Gastroesophageal sphincter (tissue), 3 donors: ENCODE results near the gene CCDC127.

Experiments used
- CTCF ChIP-seq, 4 experiments: fragments of 200-600 bp in 2 of 4; fragments of 450-650 bp in 2 of 4; sonication (generic) in 1 of 4; IDR thresholded peaks; one replicate each; pipeline ENCODE4 v1.5.1; 2017 to 2019; ENCODE audit warnings: antibody characterized with exemption in 4 of 4, mild to moderate bottlenecking in 2 of 4, moderate library complexity in 2 of 4
- EP300 ChIP-seq: sonication (generic); formaldehyde crosslinking; IDR thresholded peaks from one replicate; pipeline ENCODE4 v1.6.1; 2017; ENCODE audit warnings: antibody characterized with exemption, mild to moderate bottlenecking
- POLR2A ChIP-seq, 2 donors: fragments of 450-650 bp; IDR thresholded peaks; one replicate each; pipeline ENCODE4 v1.6.1; 2017; ENCODE audit warnings: antibody characterized with exemption in 2 of 2, mild to moderate bottlenecking in 2 of 2, moderate library complexity in 1 of 2
- POLR2AphosphoS5 ChIP-seq: sonication (generic); formaldehyde crosslinking; IDR thresholded peaks from one replicate; pipeline ENCODE4 v1.6.1; 2017; ENCODE audit warnings: antibody characterized with exemption

GRCh38 chr5:166441-167372 is 51.2 kb downstream of the CCDC127 start:
- TF ChIP-seq CTCF (IDR thresholded peaks at IDR 0.05) = no peak
- no peak for TF ChIP-seq POLR2A (IDR thresholded peaks at IDR 0.05)
- TF ChIP-seq EP300 = no peak
- no peak for TF ChIP-seq POLR2AphosphoS5
